Activated CD4-positive, alpha-beta T cell treated with anti-CD3 and anti-CD28 coated beads, Interleukin-2, Interleukin-4, amounts not matched to agents 100 ng/mL and 50 ng/mL, durations not matched to agents 16 hours and 8 hours (primary cell): ENCODE results near the gene SGMS2.

Experiments
- DNase-seq: peaks from one replicate; pipeline ENCODE4 v3.0.0-alpha.2; 2020; ENCODE audit warnings: low spot score

SGMS2 gene

GRCh38 chr4:107828315-107829090, 3.8 kb downstream of the SGMS2 start:
- no peak for DNase-seq

DNA sequence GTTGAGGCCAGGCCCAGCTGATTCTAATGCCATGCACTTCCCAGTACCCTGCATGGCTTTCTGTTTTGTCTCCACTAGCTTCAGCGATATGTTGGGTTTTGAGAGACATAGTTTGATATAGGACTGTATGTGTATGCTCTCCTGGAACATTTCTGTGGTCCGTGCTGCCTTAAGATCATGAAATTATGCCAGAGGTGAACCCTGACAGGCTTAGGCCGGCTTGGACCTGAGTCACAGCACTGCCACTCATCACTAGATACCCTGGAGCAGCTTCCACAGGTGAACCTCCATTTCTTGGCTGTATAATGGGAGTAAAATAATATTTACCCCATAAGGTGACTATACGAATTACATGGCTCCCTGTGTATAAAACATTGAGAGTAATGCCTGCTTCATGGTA, 6.4 kb downstream of the SGMS2 start:
- DNase-seq = no peak

- no peak for DNase-seq
Measured at GRCh38 chr4:107832275-107832807, 7.6 kb downstream of the SGMS2 start.

DNA sequence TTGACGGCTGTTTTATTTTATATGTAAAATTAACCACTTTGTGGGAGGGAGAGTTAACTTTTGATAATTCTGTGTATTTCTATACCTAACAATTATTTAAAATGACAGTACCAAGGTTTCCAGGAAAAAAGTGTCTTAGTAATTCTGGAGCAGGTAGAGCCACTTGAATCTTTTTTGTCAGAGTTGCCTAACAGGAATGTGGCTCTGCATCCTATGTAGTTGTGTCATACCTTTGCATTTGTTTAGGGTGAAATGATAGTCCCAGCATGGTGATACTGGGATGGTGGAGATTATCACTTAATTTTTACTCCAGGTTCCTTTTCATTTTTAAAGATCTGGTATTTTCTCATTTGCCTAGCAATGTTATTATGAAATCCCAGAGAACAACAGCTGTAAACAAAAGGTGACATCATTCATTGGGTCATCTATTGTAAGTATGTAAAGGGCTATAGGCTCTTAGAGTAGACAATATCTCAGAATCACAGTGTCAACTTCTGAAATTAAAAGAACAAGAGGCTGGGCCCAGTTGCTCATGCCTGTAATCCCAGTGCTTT, 9.6 kb downstream of the SGMS2 start:
- no peak for DNase-seq

GRCh38 chr4:107835406-107835805, 10.7 kb downstream of the SGMS2 start:
- no peak for DNase-seq

DNA sequence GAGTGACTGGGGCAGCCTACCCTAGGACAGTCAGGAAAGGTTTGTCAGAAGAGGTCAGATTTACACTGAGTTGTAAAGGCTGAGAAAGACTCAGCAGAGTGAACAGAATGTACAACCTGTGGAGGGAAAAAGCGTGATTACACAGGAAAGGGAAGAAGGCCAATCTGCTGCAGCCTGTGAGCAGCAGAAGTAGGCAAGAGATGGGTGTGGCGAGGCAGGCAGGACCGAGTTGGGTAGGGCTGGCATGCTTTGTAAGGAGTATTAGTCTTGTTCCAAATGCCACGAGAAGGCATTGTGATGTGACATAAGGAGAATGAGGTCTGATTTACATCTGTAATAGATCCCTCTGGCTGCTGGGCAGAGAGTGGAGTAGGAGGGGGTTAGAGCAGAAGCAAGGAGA, 12.6 kb downstream of the SGMS2 start:
- DNase-seq = no peak

DNA sequence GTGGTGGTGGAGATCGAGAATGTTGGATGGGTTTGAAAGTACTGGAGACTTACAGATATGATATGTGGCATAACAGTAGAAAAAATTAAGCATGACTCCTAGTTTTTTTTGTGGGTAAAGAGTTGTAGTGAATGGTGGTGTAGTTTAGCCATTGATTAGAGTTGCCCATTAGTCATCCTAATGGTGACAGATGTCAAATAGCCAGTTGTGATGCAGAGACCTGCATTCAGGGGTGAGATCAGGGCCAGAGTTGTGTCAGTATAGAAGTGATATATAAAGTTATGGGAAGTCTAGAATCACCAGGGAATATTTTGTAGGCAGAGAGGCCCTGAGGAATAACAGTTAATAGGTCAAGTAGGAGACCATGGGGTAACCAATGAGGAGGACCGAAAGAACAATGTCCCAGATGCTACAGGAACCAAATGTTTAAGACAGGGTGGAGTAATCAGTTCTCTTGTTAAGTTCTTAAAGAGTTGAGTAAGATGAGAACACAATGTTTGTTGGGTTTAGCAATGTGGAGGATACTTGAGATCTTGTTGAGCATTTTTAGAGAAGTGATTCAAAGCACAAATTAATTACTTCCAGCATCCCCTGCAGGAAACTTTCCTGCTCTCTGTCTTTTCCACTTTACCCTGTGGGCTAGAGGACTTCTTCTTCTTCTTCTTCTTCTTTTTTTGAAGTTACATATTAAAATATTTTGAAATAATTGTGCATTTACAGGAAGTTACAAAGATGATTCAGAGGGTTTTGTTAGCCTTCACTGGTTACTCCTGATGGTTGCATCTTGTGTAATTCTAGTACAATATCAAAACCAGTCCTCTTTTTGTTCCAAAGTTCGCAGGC, 13.3 kb downstream of the SGMS2 start:
- DNase-seq = no peak

- no peak for DNase-seq
Measured at GRCh38 chr4:107838861-107839565, 14.3 kb downstream of the SGMS2 start.

DNA sequence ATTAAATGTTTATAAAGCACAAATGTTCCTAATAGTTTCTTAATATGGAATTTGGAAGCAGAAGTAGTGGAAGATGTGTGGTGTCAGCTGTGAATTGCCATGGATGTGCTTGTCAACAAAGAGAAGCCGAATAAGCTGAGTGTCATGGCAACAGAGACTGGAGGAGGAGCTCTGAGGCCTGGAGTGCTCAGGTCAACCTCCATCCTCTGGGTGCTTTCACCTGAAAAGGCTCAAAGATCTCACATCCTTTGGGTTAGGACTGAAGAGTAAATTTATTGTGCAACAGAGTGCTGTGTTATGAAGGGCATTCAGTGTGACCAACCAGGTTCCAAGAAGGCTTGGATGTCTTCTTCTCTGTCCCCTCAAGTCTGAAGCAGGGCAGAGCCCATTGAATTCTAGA, 18.7 kb downstream of the SGMS2 start:
- DNase-seq = no peak

GRCh38 chr4:107845681-107846080, 20.9 kb downstream of the SGMS2 start:
- no peak for DNase-seq

GRCh38 chr4:107850438-107850837, 25.7 kb downstream of the SGMS2 start:
- DNase-seq = no peak

DNA sequence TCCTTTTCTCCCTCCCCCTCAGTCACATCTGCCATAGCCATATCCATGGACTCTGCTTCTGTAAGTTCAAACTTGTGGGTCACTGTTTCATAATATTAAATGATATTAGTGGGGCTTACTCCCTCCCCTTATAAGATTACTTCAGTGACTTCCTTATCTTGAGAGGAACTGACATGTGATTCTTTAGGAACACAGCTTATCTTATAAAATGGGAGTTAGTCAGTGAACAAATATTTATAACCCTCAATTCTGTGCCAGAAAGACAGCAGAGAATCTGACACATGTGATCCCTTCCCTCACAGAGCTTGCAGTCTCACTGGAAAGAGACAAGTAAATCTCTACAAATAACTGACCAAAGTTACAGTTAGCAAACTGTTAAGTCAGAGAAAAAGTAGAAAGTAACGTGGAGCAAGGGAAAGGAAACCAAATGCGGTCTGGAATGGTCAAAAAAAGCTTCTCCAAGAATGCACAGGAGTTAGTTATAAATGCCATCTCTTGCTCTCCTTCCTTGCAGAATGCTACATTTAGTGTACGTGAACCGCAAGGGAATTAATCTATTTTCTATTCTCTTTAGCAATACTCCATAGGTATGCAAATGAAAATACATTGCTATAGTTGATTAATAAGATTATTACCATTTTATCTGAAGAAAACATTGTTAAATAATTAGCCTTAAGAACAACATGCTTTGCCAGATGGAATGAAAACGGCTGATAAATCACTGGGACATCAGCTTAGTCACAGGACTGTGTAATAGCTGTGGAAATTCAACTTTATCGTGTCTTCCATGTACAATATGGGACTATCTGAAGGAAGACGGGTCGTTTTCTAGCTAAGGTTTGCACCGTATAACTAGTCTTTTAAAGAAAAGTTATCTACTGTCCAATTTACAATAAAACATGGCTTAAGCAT, 29.0 kb downstream of the SGMS2 start:
- DNase-seq = no peak

- DNase-seq = no peak
Measured at GRCh38 chr4:107854356-107855022, 29.8 kb downstream of the SGMS2 start.

- DNase-seq = no peak
Measured at GRCh38 chr4:107855723-107856122, 31.0 kb downstream of the SGMS2 start.

DNA sequence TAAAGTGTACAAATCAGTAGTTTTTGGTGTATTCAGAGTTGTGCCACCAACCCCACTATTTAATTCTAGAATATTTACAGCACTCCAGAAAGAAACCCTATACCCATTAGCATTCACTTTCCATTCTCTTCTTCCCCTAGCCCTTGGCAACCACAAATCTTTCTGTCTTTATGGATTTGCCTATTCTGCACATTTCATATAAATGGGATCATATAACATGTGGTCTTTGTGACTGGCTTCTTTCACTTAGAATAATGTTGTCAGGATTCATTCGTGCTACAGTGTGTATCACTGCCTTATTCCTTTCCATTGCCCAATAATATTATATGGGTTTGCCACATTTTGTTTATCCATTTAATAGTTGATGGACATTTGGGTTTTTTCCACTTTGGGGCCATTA, 32.2 kb downstream of the SGMS2 start:
- DNase-seq = no peak

DNA sequence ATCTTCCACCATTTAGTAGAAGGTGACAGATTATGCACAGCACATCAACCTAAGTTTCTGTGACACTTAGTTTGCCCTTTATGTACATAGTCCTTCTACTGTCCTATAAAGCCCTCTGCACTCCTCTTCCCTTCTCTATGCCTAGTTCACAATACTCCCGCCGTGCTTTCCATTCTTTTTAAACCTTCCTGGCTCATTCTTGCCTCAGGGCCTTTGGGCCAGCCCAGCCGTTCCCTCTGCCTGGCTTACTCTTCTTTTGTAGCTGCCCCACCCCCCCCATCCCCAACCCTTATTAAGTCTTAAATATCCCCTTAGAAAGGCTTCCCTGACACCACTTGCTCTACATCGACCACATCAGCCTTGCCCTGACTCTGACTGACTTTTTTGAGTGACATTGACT, 33.0 kb downstream of the SGMS2 start:
- no peak for DNase-seq

GRCh38 chr4:107858158-107858742, 33.5 kb downstream of the SGMS2 start:
- no peak for DNase-seq

DNA sequence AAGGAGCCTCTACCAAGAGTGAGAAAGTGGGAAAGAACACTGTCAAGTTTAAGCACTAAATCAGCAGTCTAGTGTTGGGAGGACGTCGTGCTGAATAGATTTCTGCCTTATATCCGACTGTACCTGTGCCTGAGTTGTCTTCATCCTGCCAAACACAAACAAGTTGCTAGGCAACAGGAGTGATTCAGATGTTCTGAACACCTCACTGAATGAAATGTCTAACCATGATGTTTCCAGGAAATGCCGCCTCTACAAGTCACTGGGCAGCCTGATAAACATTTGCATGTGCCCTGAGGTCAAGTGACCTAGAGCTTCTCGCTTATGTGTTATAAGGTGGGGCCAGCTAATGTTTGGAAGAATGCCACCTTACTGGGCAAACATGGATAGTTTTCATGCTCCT, 37.9 kb downstream of the SGMS2 start:
- peak; percentile 53 for DNase-seq

DNA sequence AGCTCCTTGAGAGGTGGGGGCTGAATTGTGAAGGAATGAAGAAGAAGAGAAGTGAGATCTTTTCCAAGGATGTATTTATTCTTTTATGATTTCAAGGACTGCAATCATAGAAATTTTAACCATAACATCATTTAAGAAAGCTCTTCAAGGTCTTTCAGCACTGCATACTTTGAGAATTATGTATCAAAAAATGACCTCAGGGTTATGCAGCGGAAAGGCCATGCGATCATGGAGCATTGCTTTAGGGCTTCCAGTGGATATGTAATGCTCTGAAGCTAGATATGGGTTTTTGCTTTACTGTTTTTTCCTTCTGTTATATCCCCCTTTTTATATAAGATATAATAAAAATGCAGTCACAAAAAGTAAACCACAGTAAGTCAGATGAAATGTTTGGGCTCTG, 38.7 kb downstream of the SGMS2 start:
- no peak for DNase-seq

DNA sequence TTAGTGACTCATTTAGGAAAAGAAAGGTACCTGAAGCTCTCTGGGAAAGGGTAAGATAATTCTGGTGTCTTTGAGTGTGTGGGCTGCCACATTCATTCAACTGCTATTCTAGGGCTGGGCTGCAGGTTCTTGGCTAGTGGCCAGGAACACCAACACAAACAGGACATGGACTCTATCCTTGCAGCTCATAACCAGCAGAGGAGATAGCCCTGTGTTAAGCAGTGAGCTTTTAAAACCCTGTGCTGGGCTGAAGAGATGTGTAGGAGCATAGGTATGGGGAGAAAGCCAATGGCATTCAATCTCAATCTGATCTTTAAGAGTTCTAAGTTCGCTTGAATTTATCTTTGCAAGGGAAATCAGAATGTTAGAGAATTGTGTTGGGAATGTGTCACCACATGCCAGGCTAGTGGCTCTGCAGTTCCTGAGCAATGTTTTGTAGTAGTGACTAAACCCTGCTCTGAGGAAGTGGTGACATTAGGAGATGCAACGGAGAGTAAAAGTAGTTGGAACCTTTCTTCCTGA, 39.2 kb downstream of the SGMS2 start:
- DNase-seq = peak; percentile 16
